Loucy (cell line): Measurements from ENCODE around the gene APOD.

Experiments used
- H2AFZ ChIP-seq: fragments of 200-600 bp; sonication (generic); 2 replicates; pipeline ENCODE4 v1.6.0; 2016; ENCODE audit warnings: antibody characterized with exemption, mild to moderate bottlenecking, low read length, moderate library complexity
- H3F3A ChIP-seq: fragments of 200-600 bp; 2 replicates; pipeline ENCODE4 v1.6.0; 2016; ENCODE audit warnings: antibody characterized with exemption, low read depth, mild to moderate bottlenecking
- H3K27me3 ChIP-seq: fragments of 200-600 bp; sonication (generic); 2 replicates; pipeline ENCODE4 v1.6.1; 2014; ENCODE audit warnings: low read length, mild to moderate bottlenecking; ENCODE audit not compliant: insufficient read depth, poor library complexity, severe bottlenecking
- H3K36me3 ChIP-seq: fragments of 200-600 bp; sonication (generic); 2 replicates; pipeline ENCODE4 v1.6.1; 2016; ENCODE audit warnings: low read length; ENCODE audit not compliant: insufficient read depth
- H3K4me1 ChIP-seq: fragments of 200-600 bp; sonication (generic); 2 replicates; pipeline ENCODE4 v1.5.1; 2014; ENCODE audit warnings: low read length, mild to moderate bottlenecking; ENCODE audit not compliant: insufficient read depth, poor library complexity, severe bottlenecking
- H3K4me2 ChIP-seq: fragments of 200-600 bp; sonication (generic); 2 replicates; pipeline ENCODE4 v1.6.0; 2014; ENCODE audit warnings: antibody characterized with exemption, low read length, low read depth, mild to moderate bottlenecking; ENCODE audit not compliant: poor library complexity, severe bottlenecking
- H3K4me3 ChIP-seq: fragments of 200-600 bp; sonication (generic); 2 replicates; pipeline ENCODE4 v1.5.1; 2014; ENCODE audit warnings: low read length, mild to moderate bottlenecking, mixed read lengths; ENCODE audit not compliant: poor library complexity, severe bottlenecking
- H3K79me2 ChIP-seq: fragments of 200-600 bp; sonication (generic); 2 replicates; pipeline ENCODE4 v1.6.1; 2014; ENCODE audit warnings: low read length; ENCODE audit not compliant: insufficient read depth
- H3K9ac ChIP-seq: fragments of 200-600 bp; sonication (generic); 2 replicates; pipeline ENCODE4 v1.6.0; 2014; ENCODE audit warnings: mild to moderate bottlenecking, low read depth, low read length, moderate library complexity; ENCODE audit not compliant: poor library complexity, severe bottlenecking
- H3K9me2 ChIP-seq: fragments of 200-600 bp; sonication (generic); replicated peaks from 2 replicates; pipeline ENCODE4 v1.6.1; 2016; ENCODE audit warnings: low read depth, low read length, mixed read lengths
- H3K9me3 ChIP-seq: fragments of 200-600 bp; sonication (generic); 2 replicates; pipeline ENCODE4 v1.6.1; 2014; ENCODE audit warnings: mild to moderate bottlenecking, antibody characterized with exemption, low read length, low read depth; ENCODE audit not compliant: insufficient read depth
- H4K20me1 ChIP-seq: fragments of 200-600 bp; sonication (generic); 2 replicates; pipeline ENCODE4 v1.6.0; 2014; ENCODE audit warnings: antibody characterized with exemption, low read length, mild to moderate bottlenecking; ENCODE audit not compliant: insufficient read depth, poor library complexity, severe bottlenecking
- CTCF ChIP-seq: fragments of 200-600 bp; sonication (generic); conservative IDR thresholded peaks from 2 replicates; pipeline ENCODE4 v1.5.1; 2014; ENCODE audit warnings: mild to moderate bottlenecking, antibody characterized with exemption, low read length
- EZH2phosphoT487 ChIP-seq: fragments of 200-600 bp; IDR thresholded peaks from 2 replicates; pipeline ENCODE4 v1.6.1; 2018; ENCODE audit warnings: antibody characterized with exemption, mild to moderate bottlenecking, moderate library complexity, borderline replicate concordance

The APOD gene

GRCh38 chr3:195568630-195569029 lies 15.1 kb downstream of the APOD start:
- Histone ChIP-seq H3K4me1 (peaks cover 33% of the 10 kb centered on the region), H3K9ac (no peak overlapping the region), H3K79me2 (no peaks in the 10 kb centered on the region), H4K20me1 (no peaks in the 10 kb centered on the region), H2AFZ (no peak overlapping the region), H3F3A (no peaks in the 10 kb centered on the region), H3K36me3 (no peaks in the 10 kb centered on the region), H3K9me2 (no peaks in the 10 kb centered on the region), H3K9me3 (no peaks in the 10 kb centered on the region), H3K4me3 (no peak overlapping the region), H3K27me3 (no peaks in the 10 kb centered on the region), H3K4me2 (no peak overlapping the region)
- TF ChIP-seq EZH2phosphoT487 (no peak), CTCF (no peak)

- no peaks in the 10 kb centered on the region for H3K36me3 ChIP-seq
- no peak overlapping the region for H2AFZ ChIP-seq
Observed at GRCh38 chr3:195566797-195567196, 16.9 kb downstream of the APOD start.

GRCh38 chr3:195565716-195566115 lies 18.0 kb downstream of the APOD start:
- no peaks in the 10 kb centered on the region for H3K9me3 ChIP-seq
- no peaks in the 10 kb centered on the region for H3K9me2 ChIP-seq
- no peaks in the 10 kb centered on the region for H3K27me3 ChIP-seq
- no peaks in the 10 kb centered on the region for H3K79me2 ChIP-seq
- no peaks in the 10 kb centered on the region for H3F3A ChIP-seq
- TF ChIP-seq CTCF: no peak
- no peak for TF ChIP-seq EZH2phosphoT487
- H3K4me1 ChIP-seq: peaks cover 33% of the 10 kb centered on the region
- H3K4me3 ChIP-seq: peak overlapping the region; percentile 78
- no peaks in the 10 kb centered on the region for H3K36me3 ChIP-seq
- peak overlapping the region; percentile 67 for H3K9ac ChIP-seq
- peak overlapping the region; percentile 85 for H3K4me2 ChIP-seq
- peak overlapping the region; percentile 69 for H2AFZ ChIP-seq
- no peaks in the 10 kb centered on the region for H4K20me1 ChIP-seq

More at GRCh38 chr3:195566797-195567196, 16.9 kb downstream of the APOD start:
- H3K9me3 ChIP-seq: no peaks in the 10 kb centered on the region
- no peaks in the 10 kb centered on the region for H3K27me3 ChIP-seq
- H3K4me1 ChIP-seq: peaks cover 33% of the 10 kb centered on the region
- H3K9ac ChIP-seq: peak overlapping the region; percentile 67
- H4K20me1 ChIP-seq: no peaks in the 10 kb centered on the region
- H3K9me2 ChIP-seq: no peaks in the 10 kb centered on the region
- no peak overlapping the region for H3K4me3 ChIP-seq
- H3K79me2 ChIP-seq: no peaks in the 10 kb centered on the region
- no peak overlapping the region for H3K4me2 ChIP-seq
- TF ChIP-seq CTCF: no peak
- TF ChIP-seq EZH2phosphoT487: no peak
- H3F3A ChIP-seq: no peaks in the 10 kb centered on the region
